Cerebellar nuclear complex (tissue), 1 donor: ENCODE data around the gene POLR3B.
"Not testable (repeated sequence)": the region's sequence is repeated elsewhere in the genome, so short reads cannot be mapped to it uniquely, and the experiment has no call there.

ENCODE experiments used
- DNase-seq, 2 experiments: peaks; one replicate each; lab custom pipeline; 2025; lab: John Stamatoyannopoulos, UW

POLR3B gene

GRCh38 chr12:106461730-106462129, 104.2 kb downstream of the POLR3B start:
- DNase-seq = no peak

- DNase-seq = not testable (repeated sequence)
These were observed 108.1 kb downstream of the POLR3B start for GRCh38 chr12:106465605-106466004.

DNA sequence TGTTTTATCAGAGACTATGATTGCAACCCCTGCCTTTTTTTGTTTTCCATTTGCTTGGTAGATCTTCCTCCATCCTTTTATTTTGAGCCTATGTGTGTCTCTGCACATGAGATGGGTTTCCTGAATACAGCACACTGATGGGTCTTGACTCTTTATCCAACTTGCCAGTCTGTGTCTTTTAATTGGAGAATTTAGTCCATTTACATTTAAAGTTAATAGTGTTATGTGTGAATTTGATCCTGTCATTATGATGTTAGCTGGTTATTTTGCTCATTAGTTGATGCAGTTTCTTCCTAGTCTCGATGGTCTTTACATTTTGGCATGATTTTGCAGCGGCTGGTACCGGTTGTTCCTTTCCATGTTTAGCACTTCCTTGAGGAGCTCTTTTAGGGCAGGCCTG, 118.1 kb downstream of the POLR3B start:
- DNase-seq = not testable (repeated sequence)

DNA sequence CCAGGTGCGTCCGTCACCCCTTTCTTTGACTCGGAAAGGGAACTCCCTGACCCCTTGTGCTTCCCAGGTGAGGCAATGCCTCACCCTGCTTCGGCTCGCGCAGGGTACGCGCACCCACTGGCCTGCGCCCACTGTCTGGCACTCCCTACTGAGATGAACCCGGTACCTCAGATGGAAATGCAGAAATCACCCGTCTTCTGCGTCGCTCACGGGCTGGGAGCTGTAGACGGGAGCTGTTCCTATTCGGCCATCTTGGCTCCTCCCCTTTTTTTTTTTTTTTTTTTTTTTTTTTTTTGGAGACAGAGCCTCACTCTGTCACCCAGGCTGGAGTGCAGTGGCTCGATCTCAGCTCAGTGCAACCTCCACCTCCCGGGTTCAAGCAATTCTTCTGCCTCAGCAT, 120.1 kb downstream of the POLR3B start:
- not testable (repeated sequence) for DNase-seq

DNA sequence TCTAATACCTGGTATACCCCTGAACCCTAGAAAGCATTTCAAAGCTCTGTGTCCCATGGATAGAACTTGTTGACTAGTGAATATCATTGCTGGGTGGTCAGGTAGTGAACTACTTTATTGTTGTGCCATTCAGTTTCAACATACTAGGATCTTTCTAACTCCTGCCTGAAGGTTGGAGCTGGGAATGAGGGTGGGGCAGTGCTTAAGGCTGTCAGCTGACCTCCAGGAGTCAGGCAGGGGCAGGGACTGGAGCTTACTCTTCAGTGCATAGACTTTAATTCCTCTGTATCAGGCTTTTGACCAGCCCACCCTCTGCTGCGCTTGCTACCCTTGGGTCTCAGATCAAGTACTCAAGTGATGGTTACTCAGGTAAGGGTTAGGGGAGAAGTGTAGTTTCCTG, 122.7 kb downstream of the POLR3B start:
- no peak for DNase-seq

GRCh38 chr12:106481246-106481645, 123.7 kb downstream of the POLR3B start:
- DNase-seq = no peak

- no peak for DNase-seq
These were observed 130.1 kb downstream of the POLR3B start for GRCh38 chr12:106487664-106488063.

- DNase-seq = no peak
These were observed 131.3 kb downstream of the POLR3B start for GRCh38 chr12:106488884-106489283.

- no peak for DNase-seq
These were observed 132.7 kb downstream of the POLR3B start for GRCh38 chr12:106490264-106490663.

GRCh38 chr12:106492857-106493256, 135.3 kb downstream of the POLR3B start:
- no peak for DNase-seq

DNA sequence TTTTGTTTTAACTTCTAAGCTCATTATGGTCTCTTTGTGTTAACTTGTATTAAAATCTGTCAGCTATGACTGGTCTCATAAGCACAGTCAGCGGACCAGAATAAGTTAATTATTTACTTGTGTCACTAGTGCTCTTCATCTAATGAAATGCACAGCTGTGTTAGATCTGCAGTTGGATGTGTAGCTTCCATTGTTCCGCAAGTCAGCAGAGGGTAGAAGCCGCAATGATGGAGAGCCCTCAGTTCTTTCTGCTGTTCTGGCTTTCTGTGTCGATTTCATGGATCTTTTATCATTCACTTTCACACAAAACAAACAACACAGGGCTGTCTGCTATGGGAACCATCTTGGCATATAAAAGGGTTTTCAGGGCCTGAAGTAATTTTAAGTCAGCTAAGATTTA, 136.0 kb downstream of the POLR3B start:
- no peak for DNase-seq

GRCh38 chr12:106495354-106495965, 137.9 kb downstream of the POLR3B start:
- DNase-seq = no peak

- no peak for DNase-seq
These were observed 140.5 kb downstream of the POLR3B start for GRCh38 chr12:106498056-106498455.

GRCh38 chr12:106499628-106500027, 142.1 kb downstream of the POLR3B start:
- no peak for DNase-seq

DNA sequence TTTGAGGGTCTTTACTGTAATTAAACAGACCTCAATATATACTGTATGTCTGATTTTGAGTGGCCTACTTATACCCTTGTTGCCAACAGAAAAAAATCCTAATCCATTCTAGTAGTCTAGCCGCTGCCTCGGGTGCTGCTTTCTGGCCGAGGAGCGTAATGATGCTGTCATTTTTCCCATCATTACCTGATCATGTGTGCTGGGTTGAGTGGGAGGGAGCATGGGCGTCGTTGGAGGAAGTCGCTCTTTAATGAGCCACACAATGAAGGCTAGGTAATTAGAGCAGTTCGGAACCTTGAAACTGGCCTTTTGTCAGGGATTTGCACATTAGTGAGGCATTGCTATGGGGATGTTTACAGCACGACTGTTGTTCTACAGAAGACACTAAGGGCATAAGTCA, 149.1 kb downstream of the POLR3B start:
- DNase-seq = no peak

- no peak for DNase-seq
These were observed 151.4 kb downstream of the POLR3B start for GRCh38 chr12:106508966-106509365.

GRCh38 chr12:106511365-106511764, 153.8 kb downstream of the POLR3B start:
- DNase-seq = no peak

DNA sequence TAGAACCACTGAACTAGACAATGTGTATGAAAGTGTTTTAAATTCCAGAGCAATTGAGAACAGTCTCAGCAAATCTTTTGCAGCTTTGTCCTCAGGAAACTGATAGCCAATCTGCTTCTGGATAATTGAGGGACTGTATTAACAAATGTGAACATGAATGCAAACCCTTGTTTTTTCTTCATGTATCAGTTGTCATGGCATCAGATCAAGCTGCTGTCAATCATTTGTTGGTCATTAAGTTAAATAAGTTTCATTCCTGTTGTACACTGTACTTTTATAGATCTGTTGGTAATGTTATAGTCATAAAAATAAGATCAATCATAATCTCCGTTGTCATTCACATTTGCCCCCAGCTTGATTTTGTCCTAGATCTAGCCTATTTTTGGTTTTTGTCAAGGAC, 159.8 kb downstream of the POLR3B start:
- no peak for DNase-seq

- DNase-seq = no peak
These were observed 162.1 kb downstream of the POLR3B start for GRCh38 chr12:106519607-106520021.

DNA sequence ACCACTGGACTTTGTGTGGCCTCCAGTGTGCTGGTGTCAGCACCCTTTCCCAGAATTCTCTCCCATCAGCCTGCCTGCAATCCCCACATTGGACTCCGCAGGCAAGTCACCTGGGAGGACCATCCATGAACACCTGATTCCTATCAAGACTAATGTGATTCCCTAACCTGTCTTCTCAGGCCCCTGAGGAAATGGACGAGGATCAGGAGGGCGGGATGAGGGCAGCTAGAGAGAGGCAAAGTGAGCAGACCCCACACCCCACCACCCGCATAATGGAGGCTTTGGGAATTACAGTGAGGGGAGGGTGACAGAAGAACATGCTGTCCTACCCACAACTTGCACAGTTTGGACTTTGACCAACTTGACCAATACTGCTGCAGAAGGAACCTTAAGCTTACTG, 164.4 kb downstream of the POLR3B start:
- DNase-seq = no peak

DNA sequence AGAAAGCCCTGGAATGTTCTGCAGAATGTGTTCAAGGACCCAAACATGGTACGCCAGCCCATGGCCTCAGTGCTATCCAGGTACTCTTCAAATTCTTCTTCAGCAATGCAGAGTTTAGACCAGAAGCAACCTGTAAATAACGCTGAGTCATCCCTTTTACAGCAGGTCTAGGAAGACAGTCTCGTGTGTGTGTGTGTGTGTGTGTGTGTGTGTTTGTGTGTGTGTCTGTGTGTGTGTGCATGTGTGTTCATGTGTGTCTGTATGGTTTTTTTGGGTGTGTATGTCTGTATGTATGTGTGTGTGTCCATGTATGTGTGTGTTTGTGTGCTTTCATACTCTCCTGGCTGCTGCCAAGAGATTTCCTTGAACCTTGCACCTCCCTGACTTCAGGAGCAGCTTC, 165.2 kb downstream of the POLR3B start:
- no peak for DNase-seq

GRCh38 chr12:106527356-106527755, 169.8 kb downstream of the POLR3B start:
- DNase-seq = no peak

DNA sequence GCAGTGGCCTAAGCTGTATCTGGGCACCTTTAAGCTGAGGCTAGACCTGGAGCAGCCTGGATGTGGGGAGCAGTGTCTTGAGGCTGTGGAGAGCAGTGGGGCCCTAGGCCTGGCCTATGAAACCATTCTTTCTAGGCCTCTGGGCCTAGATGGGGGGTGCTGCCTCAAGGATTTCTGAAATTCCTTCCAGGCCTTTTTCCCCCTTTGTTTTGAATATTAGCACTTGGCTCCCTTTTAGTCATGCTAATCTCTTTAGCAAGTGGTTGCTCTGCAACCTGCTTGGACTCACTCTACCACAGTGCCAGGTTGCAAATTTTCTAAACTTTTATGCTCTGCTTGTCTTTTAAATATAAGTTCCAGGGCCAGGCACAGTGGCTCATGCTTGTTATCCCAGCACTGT, 183.7 kb downstream of the POLR3B start:
- DNase-seq = no peak

GRCh38 chr12:106551410-106551809, 193.9 kb downstream of the POLR3B start:
- no peak for DNase-seq

DNA sequence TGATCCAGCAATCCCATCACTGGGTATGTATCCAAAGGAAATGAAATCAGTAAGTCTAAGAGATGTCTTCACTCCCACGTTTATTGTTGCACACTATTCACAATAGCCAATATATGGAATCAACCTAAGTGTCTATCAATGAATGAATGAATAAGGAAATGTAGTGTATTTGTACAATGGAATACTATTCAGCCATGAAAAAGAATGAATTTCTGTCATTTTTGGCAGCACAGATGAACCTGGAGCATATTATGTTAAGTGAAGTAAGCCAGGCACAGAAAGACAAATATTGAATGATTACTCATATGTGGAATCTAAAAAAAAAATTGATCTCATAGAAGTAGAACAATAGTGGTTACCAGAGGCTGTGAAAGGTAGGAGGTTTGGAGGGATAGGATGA, 194.7 kb downstream of the POLR3B start:
- no peak for DNase-seq
